Urothelium cell line (cell line): ENCODE results near the gene AKT2.

Experiments used
- DNase-seq: peaks from one replicate; pipeline ENCODE4 v3.0.0; 2011; ENCODE audit warnings: low spot score, mixed read lengths
- FAIRE-seq: peaks from 2 replicates; lab custom pipeline; 2011; peaks lifted over from hg19 to GRCh38; lab: Jason Lieb, UNC

Gene AKT2

DNA sequence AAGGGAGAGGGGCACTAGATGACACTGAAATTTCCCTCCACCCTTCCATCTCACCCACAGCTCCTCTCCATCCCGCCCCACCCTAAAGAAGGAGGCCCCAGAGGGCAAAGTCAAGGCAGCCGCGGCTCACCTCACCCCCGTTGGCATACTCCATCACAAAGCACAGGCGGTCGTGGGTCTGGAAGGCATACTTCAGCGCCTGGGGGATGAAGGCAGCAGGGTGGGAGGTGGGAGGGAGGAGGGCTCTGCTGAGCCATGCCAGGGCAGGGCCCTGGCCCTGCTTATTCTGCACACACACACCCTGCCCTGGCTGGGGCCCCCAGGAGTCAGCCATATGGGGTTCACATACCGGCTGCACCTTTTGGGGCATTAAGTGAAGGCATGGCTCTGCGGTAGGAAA, 46.4 kb downstream of the AKT2 start:
- FAIRE-seq (no peak), DNase-seq (no peak)

GRCh38 chr19:40237791-40238190, 47.4 kb downstream of the AKT2 start:
- FAIRE-seq (no peak), DNase-seq (no peak)

- DNase-seq (no peak), FAIRE-seq (no peak)
Observed at GRCh38 chr19:40236366-40236765, 48.8 kb downstream of the AKT2 start.

DNA sequence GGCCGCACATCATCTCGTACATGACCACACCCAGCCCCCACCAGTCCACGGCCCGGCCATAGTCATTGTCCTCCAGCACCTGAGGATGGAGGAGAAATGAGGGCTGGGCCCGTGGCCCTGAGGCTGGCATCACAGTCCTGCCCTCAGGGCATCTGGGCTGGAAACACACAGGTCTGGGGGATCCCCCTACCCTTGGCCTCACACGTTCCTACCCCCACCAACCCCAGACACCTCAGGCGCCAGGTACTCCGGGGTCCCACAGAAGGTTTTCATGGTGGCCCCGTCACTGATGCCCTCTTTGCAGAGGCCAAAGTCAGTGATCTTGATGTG, 49.2 kb downstream of the AKT2 start:
- FAIRE-seq (no peak), DNase-seq (no peak)

DNA sequence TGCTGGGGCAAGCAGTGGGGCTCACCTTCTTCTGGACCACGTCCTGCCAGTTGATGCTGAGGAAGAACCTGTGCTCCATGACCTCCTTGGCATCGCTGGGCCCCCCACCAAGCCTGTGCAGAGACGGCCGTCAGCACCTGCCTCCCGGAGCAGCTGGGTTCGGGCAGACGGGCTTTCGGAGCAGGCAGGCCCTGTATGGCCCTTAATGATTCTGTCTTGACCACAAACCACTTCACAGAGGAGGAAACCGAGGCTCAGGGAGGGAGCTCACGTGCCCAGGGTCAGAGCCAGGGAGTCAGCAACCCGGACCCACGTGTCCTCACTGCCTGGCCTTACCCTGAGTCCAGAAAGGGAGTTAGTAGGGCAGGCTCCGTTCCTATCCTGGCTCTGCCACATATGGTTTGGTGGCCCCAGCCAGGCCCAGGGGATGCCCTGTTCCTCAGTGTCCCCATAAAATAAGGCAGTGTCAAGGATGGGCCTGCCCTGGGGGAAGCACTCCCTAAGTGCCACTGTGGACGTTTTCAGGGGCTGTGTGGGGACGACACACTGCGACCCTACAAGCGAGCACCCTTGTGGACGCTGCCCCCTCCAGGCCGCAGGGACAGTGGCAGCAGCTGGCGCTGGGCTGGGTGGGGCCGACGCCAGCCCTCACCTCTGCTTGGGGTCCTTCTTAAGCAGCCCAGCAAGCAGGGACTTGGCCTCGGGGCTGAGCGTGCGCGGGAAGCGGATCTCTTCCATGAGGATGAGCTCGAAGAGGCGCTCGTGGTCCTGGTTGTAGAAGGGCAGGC, 49.7 kb downstream of the AKT2 start:
- FAIRE-seq, result no peak
- no peak for DNase-seq

DNA sequence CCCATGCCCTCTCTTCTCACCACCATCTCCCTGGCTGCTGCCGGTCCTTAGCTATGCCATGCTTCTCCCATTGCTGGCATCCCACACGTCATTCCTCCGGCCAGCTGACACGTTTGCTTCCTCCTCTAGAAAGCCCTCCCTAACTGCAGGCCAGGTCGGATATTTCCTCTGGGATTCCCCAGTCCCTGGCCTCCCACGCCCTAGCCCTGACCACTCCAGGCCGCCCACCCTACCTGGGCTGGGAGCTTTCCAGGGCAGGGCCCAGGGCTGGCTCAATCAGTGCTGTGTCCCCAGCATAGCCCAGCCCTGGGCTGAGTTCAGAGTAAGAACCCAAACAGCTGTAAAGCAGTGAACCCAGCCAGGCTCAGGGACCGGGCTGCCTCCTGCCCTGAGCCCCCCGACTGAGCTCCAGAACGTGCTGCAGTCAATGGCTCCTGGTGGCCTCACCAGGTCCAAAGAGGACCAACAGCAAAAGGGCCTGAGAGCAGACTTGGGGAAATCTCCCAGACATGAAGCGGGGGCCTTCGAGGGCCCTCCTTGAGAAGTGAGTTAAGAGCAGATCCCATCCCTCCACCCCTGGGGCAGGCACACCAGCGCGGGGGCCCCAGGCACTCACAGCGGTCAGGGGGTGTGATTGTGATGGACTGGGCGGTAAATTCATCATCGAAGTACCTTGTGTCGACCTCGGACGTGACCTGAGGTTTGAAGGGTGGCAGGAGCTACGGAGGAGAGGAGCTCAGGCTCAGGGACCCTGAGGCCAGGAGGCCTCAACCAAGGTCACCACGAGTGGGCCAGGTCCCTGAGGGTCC, 50.5 kb downstream of the AKT2 start:
- DNase-seq (no peak), FAIRE-seq (no peak)

GRCh38 chr19:40233811-40234389, 51.2 kb downstream of the AKT2 start:
- DNase-seq (no peak), FAIRE-seq (no peak)

GRCh38 chr19:40232949-40233810, 52.0 kb downstream of the AKT2 start:
- no peak for FAIRE-seq

GRCh38 chr19:40232479-40232878, 52.7 kb downstream of the AKT2 start:
- DNase-seq, result no peak
- FAIRE-seq, result peak; percentile 23

More at GRCh38 chr19:40232949-40233810, 52.0 kb downstream of the AKT2 start:
- DNase-seq, result no peak

- DNase-seq, result peak; percentile 37
- FAIRE-seq, result no peak
Observed at GRCh38 chr19:40231544-40232424, 53.4 kb downstream of the AKT2 start.

GRCh38 chr19:40231057-40231456, 54.1 kb downstream of the AKT2 start:
- DNase-seq (no peak), FAIRE-seq (no peak)

- FAIRE-seq, result no peak
- no peak for DNase-seq
Observed at GRCh38 chr19:40229926-40230417, 55.2 kb downstream of the AKT2 start.

DNA sequence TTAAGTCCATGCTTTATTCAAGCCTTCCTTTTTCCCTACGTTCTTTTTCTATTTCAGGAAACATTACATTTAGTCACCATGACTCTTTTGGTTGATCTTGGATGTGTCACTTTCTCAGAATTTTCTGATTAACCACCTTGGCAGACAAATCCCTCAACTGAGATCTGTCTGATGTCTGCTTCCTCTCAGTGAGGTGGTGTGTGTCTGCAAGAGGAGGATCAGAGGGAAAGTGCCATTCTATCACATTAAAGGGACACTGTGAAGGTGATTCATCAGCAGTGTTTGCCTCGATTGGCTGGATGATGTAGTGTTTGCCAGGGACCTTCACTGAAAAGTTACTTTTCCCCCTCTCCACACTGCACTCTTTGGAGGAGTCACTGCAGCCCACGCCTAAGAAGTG, 55.7 kb downstream of the AKT2 start:
- no peak for FAIRE-seq

DNA sequence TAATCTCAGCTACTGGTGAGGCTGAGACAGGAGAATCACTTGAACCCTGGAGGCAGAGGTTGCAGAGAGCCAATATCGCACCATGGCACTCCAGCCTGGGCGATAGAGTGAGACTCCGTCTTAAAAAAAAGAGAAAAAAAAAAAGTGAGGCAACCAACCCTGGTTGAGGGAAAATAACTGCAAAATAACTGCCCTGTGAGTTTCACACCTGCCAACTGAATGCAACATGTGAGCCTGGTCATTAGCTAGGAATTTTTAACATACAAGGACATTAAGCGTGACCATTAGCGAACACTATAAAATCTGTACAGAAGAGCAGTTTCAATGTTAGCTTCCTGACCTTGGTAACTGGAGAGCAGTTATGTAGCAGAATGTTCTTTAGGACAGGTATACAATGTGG, 56.3 kb downstream of the AKT2 start:
- FAIRE-seq, result no peak

More for the DNA sequence above, 55.7 kb downstream of the AKT2 start:
- no peak for DNase-seq

DNA sequence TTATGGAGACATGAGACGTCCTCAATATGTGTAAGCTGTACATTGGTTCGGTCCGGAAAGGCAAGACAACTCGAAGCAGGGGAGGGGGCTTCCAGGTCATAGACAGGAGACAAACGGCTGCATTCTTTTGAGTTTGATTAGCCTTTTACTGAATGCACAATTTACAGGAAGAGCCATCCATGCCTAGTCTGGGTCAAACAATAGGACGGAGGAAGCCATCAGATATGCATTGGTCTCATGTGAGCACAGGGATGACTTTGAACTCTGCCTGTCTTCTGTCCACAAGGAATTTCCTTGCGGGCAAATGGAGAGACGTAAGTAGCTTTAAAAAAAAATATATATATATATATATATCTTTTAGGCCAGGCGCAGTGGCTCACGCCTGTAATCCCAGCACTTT, 56.8 kb downstream of the AKT2 start:
- no peak for FAIRE-seq
- DNase-seq, result no peak

More for the DNA sequence above, 56.3 kb downstream of the AKT2 start:
- no peak for DNase-seq

DNA sequence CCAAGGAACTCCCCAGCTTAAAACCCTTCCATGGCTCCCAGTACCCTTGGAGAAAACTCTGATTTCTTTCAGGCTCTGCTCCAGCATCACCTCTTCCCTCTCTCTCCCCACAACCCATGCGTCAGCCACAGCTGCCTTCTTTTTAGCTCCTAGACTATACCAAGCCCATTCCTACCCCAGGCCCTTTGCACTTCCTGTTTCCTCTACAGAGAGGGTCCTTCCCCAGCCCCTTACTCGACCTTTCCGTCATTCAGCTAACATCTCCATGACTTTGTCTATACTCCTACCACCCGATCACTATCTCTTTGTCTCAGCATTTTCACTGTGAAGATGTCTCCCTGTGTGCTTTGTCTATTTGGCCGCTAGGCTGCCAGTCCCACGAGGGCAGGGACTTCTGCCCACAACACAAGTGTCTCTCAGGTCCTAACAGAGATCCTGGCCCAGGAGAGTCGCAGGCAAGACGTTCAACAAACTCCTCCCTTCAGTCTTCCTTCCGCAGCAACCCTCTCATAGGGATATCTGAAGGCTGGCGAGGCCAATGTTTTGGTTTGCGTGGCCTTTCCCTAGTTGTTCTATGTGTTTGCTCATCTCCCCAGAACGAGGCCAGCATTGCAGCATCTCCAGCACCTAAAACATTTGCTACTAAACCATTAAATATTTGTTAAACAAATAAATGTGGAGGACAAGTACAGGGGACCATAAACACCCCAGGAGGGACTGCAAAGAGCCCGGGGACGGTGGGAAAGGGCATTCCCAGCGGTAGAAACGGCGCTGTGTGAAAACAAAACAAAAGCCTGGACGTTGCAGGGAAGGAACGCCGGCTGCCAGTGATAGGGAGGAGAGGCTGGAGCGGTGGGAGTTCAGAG, 59.5 kb downstream of the AKT2 start:
- no peak for FAIRE-seq
- DNase-seq, result no peak

DNA sequence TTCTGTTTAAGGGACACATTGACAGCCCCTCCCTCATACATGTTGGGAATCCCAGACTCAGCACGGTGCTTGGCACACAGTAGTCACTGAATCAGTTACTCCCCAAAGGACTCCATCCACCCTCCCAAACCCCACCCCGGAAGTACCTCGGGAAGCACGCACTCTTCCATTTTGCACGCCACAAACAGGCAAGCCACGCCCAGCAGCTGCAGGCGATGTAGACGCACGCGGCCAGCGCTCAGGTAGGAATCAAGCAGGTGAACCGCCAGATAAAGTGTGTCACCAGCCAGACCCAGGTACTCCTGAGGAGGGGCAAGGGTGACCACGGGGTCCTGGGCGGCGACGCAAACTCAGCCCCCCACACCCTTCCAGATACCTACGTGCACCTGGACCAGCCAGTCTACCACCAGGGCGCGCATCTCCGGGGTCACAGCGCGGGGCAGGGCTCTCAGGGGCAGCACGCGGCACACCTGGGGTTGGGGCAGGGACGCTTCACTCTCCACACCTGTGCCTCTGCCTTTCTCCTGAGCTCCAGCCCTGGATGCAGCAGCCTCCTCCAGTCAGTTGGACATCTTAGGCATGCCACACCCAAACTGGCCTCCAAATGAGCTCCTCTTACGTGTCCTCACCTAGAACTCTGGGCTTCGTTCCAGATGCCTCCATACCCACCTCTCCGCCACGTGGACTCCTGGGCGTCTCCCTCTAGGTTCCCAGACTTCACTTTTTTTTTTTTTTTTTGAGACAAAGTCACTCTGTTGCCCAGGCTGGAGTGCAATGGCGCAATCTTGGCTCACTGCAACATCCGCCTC, 60.6 kb downstream of the AKT2 start:
- FAIRE-seq (no peak), DNase-seq (no peak)
